ELF-1 (cell line): ENCODE results near the gene CCDC47.

Experiments used
- DNase-seq: peaks from one replicate; pipeline ENCODE4 v3.0.0-alpha.2; 2016; ENCODE audit warnings: low read depth, low spot score

Gene CCDC47

GRCh38 chr17:63698886-63699637 is 74.3 kb downstream of the CCDC47 start:
- DNase-seq, result peak; percentile 49

- DNase-seq, result no peak
Observed at GRCh38 chr17:63698381-63698885, 75.0 kb downstream of the CCDC47 start.

GRCh38 chr17:63697341-63698286 is 75.8 kb downstream of the CCDC47 start:
- peak; percentile 61 for DNase-seq

GRCh38 chr17:63696381-63696961 is 76.9 kb downstream of the CCDC47 start:
- DNase-seq, result peak; percentile 81

GRCh38 chr17:63695889-63696288 is 77.5 kb downstream of the CCDC47 start:
- no peak for DNase-seq
